ENCODE results near the gene ZNF318.
"Not testable (repeated sequence)": the region's sequence is repeated elsewhere in the genome, so short reads cannot be mapped to it uniquely, and the experiment has no call there.

Gene ZNF318

DNA sequence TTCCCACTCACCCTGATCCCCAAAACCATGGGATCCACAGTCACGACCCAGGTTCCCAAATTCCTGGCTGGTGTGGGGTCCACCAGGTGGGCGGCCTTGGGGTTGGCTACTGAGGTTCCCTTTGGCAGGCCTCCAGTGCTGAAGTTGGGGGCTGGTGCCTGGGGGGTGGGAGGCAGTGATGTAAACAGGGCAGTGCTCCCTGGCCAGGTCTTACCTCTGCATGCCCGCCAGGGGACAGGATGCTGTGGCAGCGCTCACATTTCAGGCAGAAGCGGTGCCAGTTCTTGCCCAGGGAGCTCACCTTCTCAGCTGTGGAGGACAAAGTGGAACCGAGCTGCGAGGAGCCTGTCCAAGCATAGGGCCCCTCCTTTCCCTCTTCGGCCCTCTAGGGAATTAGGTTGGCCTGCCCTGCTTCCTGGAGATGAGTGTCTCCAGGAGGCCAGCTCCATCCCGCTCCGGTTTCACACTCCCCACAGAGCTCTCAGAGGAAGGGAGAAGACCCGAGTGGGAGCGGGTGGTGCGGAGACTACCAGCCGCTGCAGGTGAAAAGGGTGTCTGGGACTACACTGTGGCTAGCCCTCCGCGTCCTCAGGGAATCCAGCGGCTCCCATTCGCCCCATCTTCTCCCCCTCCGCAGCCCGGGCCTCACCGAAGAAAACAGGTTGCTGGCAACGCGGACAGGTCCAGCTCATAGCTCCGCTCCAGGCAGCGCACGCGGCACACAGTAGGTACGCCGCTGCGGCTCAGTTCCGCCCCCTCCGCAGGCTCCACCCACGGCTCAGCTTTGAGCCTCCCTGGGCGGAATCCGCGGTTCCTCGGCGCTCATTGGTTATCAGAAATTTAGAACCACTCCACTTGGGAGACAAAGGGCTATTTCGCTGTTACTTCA is 61.1 kb downstream of the ZNF318 start, which contains the start of gene CRIP3:
Gene CRIP3, minus strand, starts transcription at position 726 of the 889 bp plus-strand sequence. Its CDS starts 34 bp downstream, at position 692.
- H3K36me3 ChIP-seq (ENCODE audit: control insufficient read depth in 1 of 2, insufficient read depth in 2 of 2, low read length in 2 of 2) = no peaks in the 10 kb centered on the region
- peak within 1 kb of the TSS; percentile 45 to 56 for H3K4me3 ChIP-seq (ENCODE audit: low read depth in 1 of 2, low read length in 2 of 2)
- peaks cover 0 to 10% of the 10 kb centered on the region in 2 donors for H3K4me1 ChIP-seq (ENCODE audit: control insufficient read depth in 1 of 2, insufficient read depth in 2 of 2, low read length in 2 of 2)
- peaks cover 5% of the 10 kb centered on the region for H3K27me3 ChIP-seq (ENCODE audit: low read depth, low read length)
- no peaks in the 10 kb centered on the region for H3K9me3 ChIP-seq (ENCODE audit: control insufficient read depth in 1 of 2, low read length in 2 of 2)
- no peak within 1 kb of the TSS for H3K27ac ChIP-seq (ENCODE audit: low read length)

DNA sequence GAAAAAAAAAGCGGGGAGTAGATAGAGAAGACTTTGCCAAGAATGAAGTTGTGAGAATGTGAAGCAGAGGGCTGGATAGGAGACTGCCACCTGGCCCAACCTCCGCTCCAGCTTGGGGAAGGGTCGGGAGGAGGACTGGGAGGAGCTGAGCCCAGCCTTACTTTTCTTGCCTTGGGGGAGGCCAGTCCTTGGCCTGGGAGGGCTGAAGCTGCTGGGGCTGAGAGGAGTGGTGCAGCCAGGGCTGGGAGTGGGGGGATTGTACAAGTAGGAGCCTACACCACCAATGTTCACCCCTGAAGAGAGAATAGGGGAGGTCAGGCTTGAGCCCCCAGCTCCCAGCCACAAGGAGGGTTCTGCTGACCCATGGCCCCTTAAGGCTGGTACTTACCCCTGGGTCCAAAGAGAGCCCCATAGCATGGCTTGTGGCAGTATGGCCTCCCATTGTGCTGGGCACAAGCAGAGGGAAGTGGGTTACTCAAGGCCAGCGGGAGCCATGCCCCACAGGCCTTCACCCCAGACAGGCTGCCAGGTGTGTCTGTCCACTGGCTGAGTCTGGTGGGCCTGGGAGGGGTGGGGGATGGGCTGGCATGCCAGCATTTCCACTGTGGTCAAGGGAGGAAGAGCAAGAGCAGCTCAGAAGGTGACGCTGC is 61.9 kb downstream of the ZNF318 start:
- Histone ChIP-seq H3K27ac (ENCODE audit: low read length) (no peak overlapping the region), H3K27me3 (ENCODE audit: low read depth, low read length) (peaks cover 5% of the 10 kb centered on the region), H3K36me3 (ENCODE audit: control insufficient read depth in 1 of 2, insufficient read depth in 2 of 2, low read length in 2 of 2) (no peaks in the 10 kb centered on the region), H3K9me3 (ENCODE audit: control insufficient read depth in 1 of 2, low read length in 2 of 2) (no peaks in the 10 kb centered on the region), H3K4me3 (ENCODE audit: low read depth in 1 of 2, low read length in 2 of 2) (no peak overlapping the region), H3K4me1 (ENCODE audit: control insufficient read depth in 1 of 2, insufficient read depth in 2 of 2, low read length in 2 of 2) (peaks cover 0 to 10% of the 10 kb centered on the region in 2 donors)

DNA sequence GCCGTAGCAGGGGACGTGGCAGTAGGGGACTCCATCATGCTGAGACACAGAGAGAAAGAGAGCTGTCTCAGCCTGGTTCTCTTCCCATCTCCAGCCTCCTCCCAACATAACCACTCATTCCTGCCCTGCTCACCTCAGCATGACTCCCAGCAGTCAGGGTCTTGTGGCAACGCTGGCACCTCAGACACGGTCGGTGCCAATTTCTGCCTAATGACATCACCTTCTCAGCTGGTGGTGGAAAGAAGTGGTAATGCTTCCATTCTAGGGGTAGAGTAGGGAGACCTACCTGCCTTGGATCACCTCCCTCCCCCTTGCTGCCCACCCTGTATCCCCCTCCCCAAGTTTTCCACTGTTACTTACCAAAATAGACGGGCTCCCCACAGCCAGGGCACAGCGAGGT is 63.4 kb downstream of the ZNF318 start:
- H3K4me1 ChIP-seq (ENCODE audit: control insufficient read depth in 1 of 2, insufficient read depth in 2 of 2, low read length in 2 of 2) = peaks cover 0 to 10% of the 10 kb centered on the region in 2 donors
- H3K27me3 ChIP-seq (ENCODE audit: low read depth, low read length) = peaks cover 5% of the 10 kb centered on the region
- H3K9me3 ChIP-seq (ENCODE audit: control insufficient read depth in 1 of 2, low read length in 2 of 2) = no peaks in the 10 kb centered on the region
- no peak overlapping the region for H3K4me3 ChIP-seq (ENCODE audit: low read depth in 1 of 2, low read length in 2 of 2)
- no peaks in the 10 kb centered on the region for H3K36me3 ChIP-seq (ENCODE audit: control insufficient read depth in 1 of 2, insufficient read depth in 2 of 2, low read length in 2 of 2)
- H3K27ac ChIP-seq (ENCODE audit: low read length) = no peak overlapping the region

DNA sequence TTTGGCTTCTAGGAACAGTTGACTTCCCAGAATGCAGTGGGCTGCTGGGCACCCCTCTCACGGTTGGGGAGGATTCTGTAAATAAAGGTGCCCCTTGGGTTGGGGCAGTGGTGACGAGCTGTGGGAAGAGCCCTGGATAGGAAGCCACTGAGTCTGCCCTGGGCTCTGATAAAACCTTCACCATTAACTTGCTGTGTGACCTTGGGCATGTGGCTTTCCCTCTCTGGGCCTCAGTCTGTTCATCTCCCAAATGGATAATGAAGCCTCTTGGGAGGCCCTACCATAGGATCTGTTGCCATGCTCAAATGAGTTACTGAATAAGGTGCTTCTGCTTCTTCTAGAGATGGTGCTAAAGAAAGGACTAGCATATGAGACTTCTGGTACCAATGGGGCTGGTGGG is 64.6 kb downstream of the ZNF318 start:
- no peak overlapping the region for H3K27ac ChIP-seq (ENCODE audit: low read length)
- H3K4me3 ChIP-seq (ENCODE audit: low read depth in 1 of 2, low read length in 2 of 2) = no peak overlapping the region
- peaks cover 0 to 10% of the 10 kb centered on the region in 2 donors for H3K4me1 ChIP-seq (ENCODE audit: control insufficient read depth in 1 of 2, insufficient read depth in 2 of 2, low read length in 2 of 2)
- no peaks in the 10 kb centered on the region for H3K36me3 ChIP-seq (ENCODE audit: control insufficient read depth in 1 of 2, insufficient read depth in 2 of 2, low read length in 2 of 2)
- no peaks in the 10 kb centered on the region for H3K9me3 ChIP-seq (ENCODE audit: control insufficient read depth in 1 of 2, low read length in 2 of 2)
- H3K27me3 ChIP-seq (ENCODE audit: low read depth, low read length) = peaks cover 5% of the 10 kb centered on the region

DNA sequence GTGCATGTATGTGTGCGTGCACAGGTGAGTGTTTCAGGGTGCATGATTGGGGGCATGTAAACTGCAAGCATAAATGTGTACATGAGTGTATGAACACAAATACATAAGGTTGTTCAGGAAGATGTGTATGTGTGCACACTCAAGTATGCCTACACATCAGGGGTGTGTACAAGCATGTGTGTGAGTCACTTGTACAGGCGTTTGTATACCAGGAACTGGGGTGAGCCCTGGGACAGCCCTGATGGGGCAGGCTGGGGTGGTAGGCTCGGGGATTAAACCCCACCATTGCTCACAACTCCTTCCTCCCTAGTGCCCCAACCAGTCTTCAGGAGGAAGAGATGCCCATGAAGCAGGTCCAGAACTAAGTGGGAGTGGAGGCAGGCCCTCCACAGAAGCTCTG is 65.1 kb downstream of the ZNF318 start:
- Histone ChIP-seq H3K9me3 (ENCODE audit: control insufficient read depth in 1 of 2, low read length in 2 of 2) (no peaks in the 10 kb centered on the region), H3K4me1 (ENCODE audit: control insufficient read depth in 1 of 2, insufficient read depth in 2 of 2, low read length in 2 of 2) (peaks cover 0 to 10% of the 10 kb centered on the region in 2 donors), H3K27me3 (ENCODE audit: low read depth, low read length) (peaks cover 5% of the 10 kb centered on the region), H3K27ac (ENCODE audit: low read length) (no peak overlapping the region), H3K4me3 (ENCODE audit: low read depth in 1 of 2, low read length in 2 of 2) (no peak overlapping the region), H3K36me3 (ENCODE audit: control insufficient read depth in 1 of 2, insufficient read depth in 2 of 2, low read length in 2 of 2) (no peaks in the 10 kb centered on the region)

DNA sequence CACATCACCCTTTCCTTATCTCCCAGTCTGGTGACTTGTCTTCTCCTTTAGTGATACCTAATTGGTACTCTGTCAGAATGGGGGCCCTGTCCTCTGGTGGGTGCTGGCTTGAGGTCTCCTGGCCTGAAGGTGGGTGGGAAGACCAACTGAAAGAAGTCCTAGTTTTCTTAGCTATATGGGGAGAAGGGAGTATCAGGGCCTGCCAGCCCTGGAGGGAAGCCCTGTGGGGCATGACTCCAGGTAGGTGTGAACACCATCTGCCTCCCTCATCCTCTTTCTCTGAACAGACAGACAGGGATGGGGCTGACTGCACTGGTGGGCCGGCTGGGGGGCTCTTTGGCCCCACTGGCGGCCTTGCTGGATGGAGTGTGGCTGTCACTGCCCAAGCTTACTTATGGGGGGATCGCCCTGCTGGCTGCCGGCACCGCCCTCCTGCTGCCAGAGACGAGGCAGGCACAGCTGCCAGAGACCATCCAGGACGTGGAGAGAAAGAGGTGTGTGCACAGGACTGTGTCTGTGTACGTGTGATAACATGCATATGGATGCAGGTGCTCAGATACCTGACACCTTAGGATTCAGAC is 65.6 kb downstream of the ZNF318 start:
- Histone ChIP-seq H3K27me3 (ENCODE audit: low read depth, low read length) (peaks cover 5% of the 10 kb centered on the region), H3K4me3 (ENCODE audit: low read depth in 1 of 2, low read length in 2 of 2) (no peak overlapping the region), H3K4me1 (ENCODE audit: control insufficient read depth in 1 of 2, insufficient read depth in 2 of 2, low read length in 2 of 2) (peaks cover 0 to 10% of the 10 kb centered on the region in 2 donors), H3K36me3 (ENCODE audit: control insufficient read depth in 1 of 2, insufficient read depth in 2 of 2, low read length in 2 of 2) (no peaks in the 10 kb centered on the region), H3K9me3 (ENCODE audit: control insufficient read depth in 1 of 2, low read length in 2 of 2) (no peaks in the 10 kb centered on the region), H3K27ac (ENCODE audit: low read length) (no peak overlapping the region)

DNA sequence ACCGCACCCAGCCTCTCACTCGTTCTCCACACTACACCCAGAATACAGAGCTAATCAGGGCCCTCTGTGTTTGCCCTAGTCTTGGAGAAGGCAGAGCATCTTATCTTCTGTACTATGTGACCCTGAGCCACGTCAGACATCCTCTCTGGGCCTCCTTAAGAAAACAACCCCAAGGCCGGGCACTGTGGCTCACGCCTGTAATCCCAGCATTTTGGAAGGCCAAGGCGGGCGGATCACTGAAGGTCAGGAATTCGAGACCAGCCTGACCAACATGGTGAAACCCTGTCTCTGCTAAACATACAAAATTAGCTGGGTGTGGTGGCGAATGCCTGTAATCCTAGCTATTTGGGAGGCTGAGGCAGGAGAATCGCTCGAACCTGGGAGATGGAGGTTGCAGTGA is 66.4 kb downstream of the ZNF318 start:
- not testable (repeated sequence) for H3K9me3 ChIP-seq (ENCODE audit: control insufficient read depth in 1 of 2, low read length in 2 of 2); H3K4me1 ChIP-seq (ENCODE audit: control insufficient read depth in 1 of 2, insufficient read depth in 2 of 2, low read length in 2 of 2); H3K27ac ChIP-seq (ENCODE audit: low read length); H3K4me3 ChIP-seq (ENCODE audit: low read depth in 1 of 2, low read length in 2 of 2); H3K36me3 ChIP-seq (ENCODE audit: control insufficient read depth in 1 of 2, insufficient read depth in 2 of 2, low read length in 2 of 2); H3K27me3 ChIP-seq (ENCODE audit: low read depth, low read length)

DNA sequence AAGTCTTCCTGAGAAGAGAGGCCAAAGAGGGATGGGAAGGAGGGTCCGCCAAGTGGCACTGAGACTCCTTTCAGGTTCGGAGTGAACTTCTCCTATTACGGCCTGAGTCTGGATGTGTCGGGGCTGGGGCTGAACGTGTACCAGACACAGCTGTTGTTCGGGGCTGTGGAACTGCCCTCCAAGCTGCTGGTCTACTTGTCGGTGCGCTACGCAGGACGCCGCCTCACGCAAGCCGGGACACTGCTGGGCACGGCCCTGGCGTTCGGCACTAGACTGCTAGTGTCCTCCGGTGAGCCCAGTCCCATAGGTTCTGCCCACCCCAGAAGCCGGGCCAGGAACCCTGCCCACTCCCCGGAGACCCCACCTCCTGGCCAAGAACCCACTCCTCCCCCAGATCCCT is 67.3 kb downstream of the ZNF318 start:
- Histone ChIP-seq H3K4me1 (ENCODE audit: control insufficient read depth in 1 of 2, insufficient read depth in 2 of 2, low read length in 2 of 2) (no peaks in the 10 kb centered on the region), H3K9me3 (ENCODE audit: control insufficient read depth in 1 of 2, low read length in 2 of 2) (no peaks in the 10 kb centered on the region), H3K27me3 (ENCODE audit: low read depth, low read length) (peaks cover 5% of the 10 kb centered on the region), H3K27ac (ENCODE audit: low read length) (no peak overlapping the region), H3K36me3 (ENCODE audit: control insufficient read depth in 1 of 2, insufficient read depth in 2 of 2, low read length in 2 of 2) (no peaks in the 10 kb centered on the region), H3K4me3 (ENCODE audit: low read depth in 1 of 2, low read length in 2 of 2) (no peak overlapping the region)

DNA sequence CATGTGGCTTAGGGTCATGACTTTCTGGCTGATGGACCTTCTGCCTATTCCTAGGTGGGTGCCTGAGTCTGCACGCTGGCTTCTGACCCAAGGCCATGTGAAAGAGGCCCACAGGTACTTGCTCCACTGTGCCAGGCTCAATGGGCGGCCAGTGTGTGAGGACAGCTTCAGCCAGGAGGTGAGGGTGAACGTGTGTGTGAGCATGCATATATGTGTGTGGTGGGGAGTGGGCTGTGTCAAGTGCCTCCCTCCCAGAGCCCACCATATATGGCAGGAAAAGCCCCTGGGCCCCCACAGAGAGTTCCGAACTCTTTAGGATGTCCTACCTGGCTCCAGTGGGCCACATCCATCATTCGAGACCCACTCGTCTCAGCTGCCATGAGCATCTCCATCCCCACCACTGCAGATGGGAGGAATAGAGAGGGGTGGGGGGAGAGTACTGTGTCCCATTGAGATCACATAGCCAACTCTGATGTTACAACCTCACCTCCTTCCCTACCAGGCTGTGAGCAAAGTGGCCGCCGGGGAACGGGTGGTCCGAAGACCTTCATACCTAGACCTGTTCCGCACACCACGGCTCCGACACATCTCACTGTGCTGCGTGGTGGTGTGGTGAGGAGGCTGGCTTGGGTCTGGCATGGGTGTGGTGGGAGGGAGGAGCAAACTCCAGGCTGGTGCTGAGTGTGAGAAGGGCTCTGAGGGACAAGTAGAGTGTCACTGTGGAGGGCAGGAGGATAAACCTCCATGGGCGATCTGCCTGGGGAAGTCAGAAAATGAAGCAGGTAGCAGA is 68.2 kb downstream of the ZNF318 start:
- H3K27me3 ChIP-seq (ENCODE audit: low read depth, low read length) = peaks cover 5% of the 10 kb centered on the region
- no peak overlapping the region for H3K4me3 ChIP-seq (ENCODE audit: low read depth in 1 of 2, low read length in 2 of 2)
- no peaks in the 10 kb centered on the region for H3K9me3 ChIP-seq (ENCODE audit: control insufficient read depth in 1 of 2, low read length in 2 of 2)

DNA sequence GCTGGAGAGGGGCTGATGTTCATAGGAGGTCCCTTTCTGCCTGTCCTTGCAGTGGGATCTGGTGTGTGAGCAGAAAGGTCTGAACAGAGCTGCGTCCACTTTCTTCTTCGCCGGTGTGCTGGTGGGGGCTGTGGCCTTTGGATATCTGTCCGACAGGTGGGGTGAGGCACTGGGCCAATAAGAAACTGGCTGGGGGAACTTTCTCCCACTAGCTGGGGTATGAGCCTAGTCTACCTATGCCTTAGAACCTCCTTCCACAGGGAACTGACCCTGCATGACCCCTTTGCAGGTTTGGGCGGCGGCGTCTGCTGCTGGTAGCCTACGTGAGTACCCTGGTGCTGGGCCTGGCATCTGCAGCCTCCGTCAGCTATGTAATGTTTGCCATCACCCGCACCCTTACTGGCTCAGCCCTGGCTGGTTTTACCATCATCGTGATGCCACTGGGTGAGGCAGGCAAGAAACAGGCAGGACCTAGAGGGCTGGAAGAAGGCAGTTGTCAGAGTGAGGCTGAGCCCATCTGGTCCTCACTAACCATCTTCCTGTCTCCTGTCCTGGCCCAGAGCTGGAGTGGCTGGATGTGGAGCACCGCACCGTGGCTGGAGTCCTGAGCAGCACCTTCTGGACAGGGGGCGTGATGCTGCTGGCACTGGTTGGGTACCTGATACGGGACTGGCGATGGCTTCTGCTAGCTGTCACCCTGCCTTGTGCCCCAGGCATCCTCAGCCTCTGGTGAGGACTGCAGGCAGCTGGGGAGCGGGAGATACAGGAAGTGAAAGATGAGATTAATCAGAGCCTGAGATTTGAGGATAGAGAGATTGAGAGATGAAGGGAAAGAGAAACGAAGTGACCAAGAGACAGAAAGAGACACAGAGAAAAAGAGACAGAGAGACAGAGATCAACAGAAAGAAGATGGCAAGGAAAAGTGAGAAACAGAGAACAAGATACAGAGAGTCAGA is 69.8 kb downstream of the ZNF318 start:
- no peaks in the 10 kb centered on the region for H3K36me3 ChIP-seq (ENCODE audit: control insufficient read depth in 1 of 2, insufficient read depth in 2 of 2, low read length in 2 of 2)
- H3K4me3 ChIP-seq (ENCODE audit: low read depth in 1 of 2, low read length in 2 of 2) = no peak overlapping the region
- H3K9me3 ChIP-seq (ENCODE audit: control insufficient read depth in 1 of 2, low read length in 2 of 2) = no peaks in the 10 kb centered on the region
- no peaks in the 10 kb centered on the region for H3K4me1 ChIP-seq (ENCODE audit: control insufficient read depth in 1 of 2, insufficient read depth in 2 of 2, low read length in 2 of 2)
- H3K27me3 ChIP-seq (ENCODE audit: low read depth, low read length) = peaks cover under 1% of the 10 kb centered on the region
- no peak overlapping the region for H3K27ac ChIP-seq (ENCODE audit: low read length)

More for the DNA sequence above, 68.2 kb downstream of the ZNF318 start:
- Histone ChIP-seq H3K36me3 (ENCODE audit: control insufficient read depth in 1 of 2, insufficient read depth in 2 of 2, low read length in 2 of 2) (no peaks in the 10 kb centered on the region), H3K27ac (ENCODE audit: low read length) (no peak overlapping the region), H3K4me1 (ENCODE audit: control insufficient read depth in 1 of 2, insufficient read depth in 2 of 2, low read length in 2 of 2) (no peaks in the 10 kb centered on the region)

Measured in muscle layer of duodenum (tissue), 2 donors.